HG02970 (cell line): ENCODE measurements around the gene OR2T11.
"Not testable (repeated sequence)": the region's sequence is repeated elsewhere in the genome, so short reads cannot be mapped to it uniquely, and the experiment has no call there.

ENCODE experiments used
- ATAC-seq: cut with Tn5 transposase; IDR thresholded peaks from one replicate; pipeline ENCODE4 v1.9.1; 2021; ENCODE audit warnings: mild to moderate bottlenecking, moderate library complexity, moderate number of reproducible peaks; ENCODE audit not compliant: unreplicated experiment, low FRiP score

The OR2T11 gene

GRCh38 chr1:248621770-248622169 is 13.1 kb downstream of the OR2T11 start:
- no peak for ATAC-seq

DNA sequence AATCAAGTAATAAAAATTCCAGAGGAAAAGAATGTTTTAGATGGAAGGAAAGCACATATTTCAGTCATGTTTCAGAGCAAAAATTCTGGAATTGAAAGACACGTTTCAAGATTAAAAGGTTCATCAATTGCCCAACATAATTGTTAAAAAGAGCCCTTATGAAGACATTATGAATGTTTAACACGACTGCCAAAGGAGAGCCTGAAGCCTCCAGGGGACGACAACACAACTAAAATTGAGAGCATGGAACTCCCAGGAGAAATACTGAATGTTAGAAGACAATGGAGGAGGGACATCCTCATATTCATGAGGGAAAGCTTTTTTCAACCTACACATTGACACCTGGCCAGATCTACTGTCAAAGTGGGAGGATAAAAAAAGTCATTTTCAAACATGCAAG is 16.0 kb downstream of the OR2T11 start:
- no peak for ATAC-seq

DNA sequence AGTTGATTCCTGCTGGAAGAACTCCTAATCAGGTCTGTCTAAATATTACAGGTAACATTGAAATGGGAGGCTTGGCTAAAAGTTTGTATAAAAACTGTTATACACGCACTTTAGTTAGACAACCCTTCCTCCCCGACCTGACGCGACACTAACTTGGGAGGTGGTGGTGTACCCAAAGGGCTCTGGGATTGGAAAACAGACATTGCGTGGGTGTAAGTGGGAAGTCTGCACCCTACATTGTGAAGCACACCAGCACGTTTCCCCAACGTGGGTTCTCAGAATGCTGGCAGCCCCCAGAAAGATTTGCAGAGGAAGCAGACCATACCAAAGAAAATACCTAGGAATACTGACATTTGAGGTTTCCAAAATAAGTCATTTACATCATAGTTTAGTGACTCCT is 16.8 kb downstream of the OR2T11 start:
- ATAC-seq, result no peak

- no peak for ATAC-seq
Observed at GRCh38 chr1:248613742-248614141, 21.1 kb downstream of the OR2T11 start.

DNA sequence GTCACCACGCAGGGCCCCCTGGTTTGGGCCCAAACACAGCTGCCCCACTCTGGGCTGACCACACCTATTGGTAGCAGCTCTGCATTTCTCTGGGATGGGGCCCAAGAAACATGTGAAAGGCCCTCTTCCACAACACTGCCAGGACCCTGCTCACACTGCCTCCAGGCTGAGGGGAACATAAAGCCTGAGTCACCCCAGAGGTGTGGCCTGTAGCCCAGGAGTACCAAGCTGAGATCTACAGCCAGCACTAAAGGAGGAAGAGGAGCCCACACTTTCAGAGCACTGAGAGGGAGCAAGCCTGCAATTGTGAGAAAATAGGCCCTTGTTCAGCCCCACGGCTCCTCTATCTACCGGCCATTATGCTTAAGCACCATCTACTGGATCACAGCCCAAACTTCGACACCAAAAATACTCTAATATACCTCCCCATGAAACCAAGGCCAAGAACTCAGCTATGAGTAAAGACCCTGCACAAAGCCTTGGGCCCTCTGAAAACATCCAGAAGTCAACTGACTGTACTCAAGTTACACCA is 22.9 kb downstream of the OR2T11 start:
- ATAC-seq, result no peak

- ATAC-seq, result no peak
Observed at GRCh38 chr1:248610301-248610700, 24.6 kb downstream of the OR2T11 start.

DNA sequence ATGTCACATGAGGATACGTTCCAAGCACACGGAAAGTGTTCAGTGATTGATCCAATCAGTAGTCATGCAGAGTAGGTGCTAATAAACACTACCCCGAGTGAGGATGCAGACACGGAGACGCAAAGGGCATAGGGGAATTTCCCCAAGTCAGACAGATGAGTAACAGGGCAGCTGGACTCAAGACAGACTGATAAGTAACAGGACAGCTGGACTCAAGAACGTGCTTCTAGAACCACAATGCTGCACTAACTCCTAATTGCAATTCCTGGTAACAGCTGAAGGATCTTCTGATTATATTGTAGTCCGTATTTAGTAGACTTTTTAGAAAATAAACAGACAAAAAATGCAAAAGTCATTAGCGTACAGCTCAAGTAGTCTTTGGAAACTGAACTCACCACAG is 35.5 kb downstream of the OR2T11 start:
- no peak for ATAC-seq

GRCh38 chr1:248597589-248597988 is 37.3 kb downstream of the OR2T11 start, which contains the start of gene OR2T10:
Gene OR2T10, minus strand, starts transcription at chr1:248597700. Its CDS starts 3,932 bp downstream, at chr1:248593768.
- no peak for ATAC-seq

GRCh38 chr1:248596615-248597014 is 38.3 kb downstream of the OR2T11 start:
- no peak for ATAC-seq

DNA sequence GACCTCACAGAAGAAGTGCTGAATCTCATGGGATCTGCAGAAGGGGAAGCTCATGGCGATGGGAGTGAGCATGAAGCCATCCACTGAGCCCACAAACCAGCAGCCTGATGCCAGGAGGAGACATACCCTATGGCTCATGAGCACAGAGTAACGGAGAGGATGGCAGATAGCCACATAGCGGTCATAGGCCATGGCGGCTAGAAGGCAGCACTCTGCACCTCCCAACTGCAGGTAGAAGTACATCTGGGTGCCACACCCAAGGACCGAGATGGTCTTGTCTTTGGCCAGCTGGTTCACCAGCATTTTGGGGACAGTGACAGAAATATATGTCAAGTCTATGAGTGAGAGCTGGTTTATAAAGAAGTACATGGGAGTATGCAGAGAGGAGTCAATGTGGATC is 41.7 kb downstream of the OR2T11 start:
- no peak for ATAC-seq

DNA sequence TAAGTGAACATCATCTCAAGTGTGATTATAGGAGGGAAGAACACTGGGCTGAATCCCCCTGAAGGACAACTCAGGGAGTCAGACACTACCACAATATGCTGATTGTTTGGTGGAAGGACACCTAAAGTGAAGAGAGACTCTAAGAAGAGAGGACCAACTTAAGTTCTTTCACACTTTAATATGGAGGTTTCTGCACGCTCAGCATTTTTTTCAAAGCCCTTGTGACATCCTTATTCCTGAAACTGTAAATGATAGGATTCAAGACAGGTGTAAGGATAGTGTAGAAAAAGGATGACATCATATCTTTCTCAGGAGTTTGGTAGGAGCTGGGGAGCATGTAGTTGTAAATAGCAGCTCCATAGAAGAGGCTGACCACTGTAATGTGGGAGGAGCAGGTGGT is 42.2 kb downstream of the OR2T11 start:
- no peak for ATAC-seq

DNA sequence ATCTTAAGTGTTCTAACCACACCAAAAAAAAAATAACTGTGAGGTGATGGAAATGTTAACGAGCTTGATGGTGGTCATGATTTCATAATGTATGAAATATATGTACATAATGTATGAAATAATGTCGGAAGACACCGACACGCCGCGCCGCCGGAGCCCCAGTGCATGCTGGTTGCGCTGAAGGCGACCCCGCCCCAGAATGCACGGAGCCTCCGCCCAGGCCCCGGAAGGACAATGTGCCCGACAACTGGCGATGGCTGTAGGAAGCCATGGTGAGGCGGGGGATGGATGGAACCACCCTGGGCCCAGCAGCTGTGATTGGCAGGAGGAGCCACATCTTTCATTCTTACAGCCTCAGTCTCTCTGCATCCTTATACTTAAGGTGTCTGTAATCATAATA is 44.8 kb downstream of the OR2T11 start:
- ATAC-seq, result no peak

- ATAC-seq, result no peak
Observed at GRCh38 chr1:248589334-248589733, 45.6 kb downstream of the OR2T11 start.

DNA sequence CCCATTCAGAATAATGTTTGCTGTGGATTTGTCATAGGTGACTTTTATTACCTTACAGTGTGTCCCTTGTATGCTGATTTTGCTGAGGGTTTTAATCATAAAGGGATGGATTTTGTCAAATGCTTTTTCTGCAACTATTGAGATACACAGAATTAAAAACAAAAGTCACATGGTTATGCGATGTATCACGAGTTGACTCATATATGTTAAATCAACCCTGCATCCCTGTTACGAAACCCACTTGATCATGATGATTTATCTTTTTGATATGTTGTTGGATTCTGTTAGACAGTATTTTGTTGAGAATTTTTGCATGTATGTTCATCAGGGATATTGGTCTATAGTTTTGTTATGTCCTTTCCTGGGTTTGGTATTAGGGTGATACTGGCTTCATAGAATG is 49.6 kb downstream of the OR2T11 start:
- no peak for ATAC-seq

DNA sequence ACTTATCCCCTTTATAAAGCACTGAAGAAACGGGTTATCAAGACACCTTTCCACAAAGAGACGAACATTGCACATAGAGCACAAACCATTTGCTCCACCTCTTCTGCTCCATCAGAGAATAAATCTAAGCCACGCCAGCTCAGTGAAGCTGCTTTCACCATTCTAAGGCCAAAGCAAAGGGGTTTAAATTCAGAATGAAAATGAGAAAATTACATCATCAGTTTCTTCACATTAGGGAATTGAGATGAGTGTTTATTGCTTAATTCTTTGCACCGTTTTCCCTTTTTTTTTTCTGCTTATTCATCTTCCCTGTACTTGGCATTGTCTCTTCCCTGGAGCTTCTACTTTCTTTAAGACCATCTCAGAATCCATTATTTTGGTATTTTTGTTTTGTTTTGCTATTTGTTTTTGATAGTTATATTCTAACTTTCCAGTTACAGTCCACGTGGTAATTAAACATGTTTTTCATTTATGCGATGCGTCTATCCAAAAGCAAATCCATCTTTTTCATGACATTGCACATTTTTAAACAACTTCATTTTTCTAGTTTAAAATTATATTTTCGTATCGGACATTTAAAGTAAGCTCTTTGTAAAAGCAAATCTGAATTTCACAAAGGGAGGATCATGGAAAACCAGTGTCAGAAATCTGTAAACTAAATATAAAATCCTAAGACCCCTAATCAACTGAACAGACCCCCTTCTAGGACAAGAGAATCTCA is 58.5 kb downstream of the OR2T11 start:
- ATAC-seq, result no peak

GRCh38 chr1:248574657-248575056 is 60.2 kb downstream of the OR2T11 start, which contains the start of gene OR2T34:
Gene OR2T34, minus strand, starts transcription at chr1:248574757. Its CDS starts 0 bp downstream, at chr1:248574757.
- not testable (repeated sequence) for ATAC-seq

DNA sequence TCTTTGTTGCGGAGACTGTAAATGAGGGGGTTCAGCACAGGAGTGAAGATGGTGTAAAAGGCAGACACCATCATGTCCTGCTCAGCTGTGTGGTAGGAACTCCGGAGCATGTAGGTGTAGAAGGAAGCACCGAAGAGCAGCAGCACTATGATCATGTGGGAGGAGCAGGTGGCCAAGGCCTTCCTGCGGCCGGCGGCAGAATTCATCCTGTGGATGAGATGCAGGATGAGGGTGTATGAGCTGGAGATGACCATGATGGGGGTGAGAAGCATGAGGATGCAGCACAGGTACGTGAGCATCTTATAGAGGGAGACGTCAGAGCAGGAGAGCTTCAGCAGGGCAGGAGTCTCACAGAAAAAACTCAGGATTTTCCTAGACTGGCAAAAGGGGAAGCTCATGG is 61.0 kb downstream of the OR2T11 start:
- ATAC-seq, result not testable (repeated sequence)
